Heart right ventricle (tissue), 16 donors: ENCODE data around the gene DENND1A. TPM values are rescaled to one million over a fixed set of nuclear protein-coding genes. Genes with fewer than 3 reads are reported as not detected.

Experiments
- ATAC-seq, 8 donors: fragments of 200-7000 bp; cut with Tn5 transposase; one replicate each; pipeline ENCODE4 v1.9.1; 2020; ENCODE audit warnings: mild to moderate bottlenecking in 8 of 8, moderate library complexity in 8 of 8, moderate number of reproducible peaks in 1 of 8
- DNase-seq, 2 donors: peaks; one replicate each; pipeline ENCODE4 v3.0.0-alpha.2; 2020
- H3K27ac ChIP-seq, 10 donors: fragments of 200-600 bp; sonication (generic) in 2 of 10; one replicate each; pipeline versions ENCODE4 v1.5.0 to v1.8.0; 2020 to 2022; ENCODE audit warnings: mild to moderate bottlenecking in 3 of 10
- H3K27me3 ChIP-seq, 7 donors: fragments of 200-600 bp; one replicate each; pipeline ENCODE4 v1.8.0; 2021 to 2022; ENCODE audit warnings: mild to moderate bottlenecking in 2 of 7
- H3K36me3 ChIP-seq, 9 donors: fragments of 200-600 bp; sonication (generic) in 1 of 9; one replicate each; pipeline versions ENCODE4 v1.5.0 to v1.8.0; 2020 to 2022; ENCODE audit warnings: mild to moderate bottlenecking in 2 of 9
- H3K4me1 ChIP-seq, 9 donors: fragments of 200-600 bp; sonication (generic) in 1 of 9; one replicate each; pipeline versions ENCODE4 v1.5.0 to v1.8.0; 2020 to 2022; ENCODE audit warnings: mild to moderate bottlenecking in 4 of 9
- H3K4me3 ChIP-seq, 10 donors: fragments of 200-600 bp; sonication (generic) in 2 of 10; one replicate each; pipeline versions ENCODE4 v1.5.0 to v1.8.0; 2020 to 2022; ENCODE audit warnings: mild to moderate bottlenecking in 7 of 10, moderate library complexity in 2 of 10
- H3K9me3 ChIP-seq, 11 donors: fragments of 200-600 bp in 10 of 11; sonication (generic) in 2 of 11; one replicate each; pipeline versions ENCODE4 v1.5.0 to v1.8.0; 2013 to 2022; ENCODE audit warnings: mild to moderate bottlenecking in 2 of 11, control low read depth in 1 of 11, moderate library complexity in 1 of 11
- CTCF ChIP-seq, 9 donors: fragments of 200-600 bp; sonication (generic) in 2 of 9; IDR thresholded peaks; one replicate each; pipeline versions ENCODE4 v1.5.0 to v1.8.0; 2021 to 2022; ENCODE audit warnings: antibody characterized with exemption in 9 of 9, mild to moderate bottlenecking in 5 of 9, moderate library complexity in 1 of 9
- WGBS, 2 donors: extraction: QIAGEN DNeasy Blood & Tissue Kit; methylation state at CpG; one replicate each; pipeline ENCODE4 v1.1.7; 2013; ENCODE audit warnings: inconsistent platforms in 1 of 2; 5-methylcytosine and 5-hydroxymethylcytosine counted together
- intact Hi-C, 10 donors: fragments of 100-400 bp; cut with DNase I; formaldehyde crosslinking; loops; one replicate each; pipeline versions ENCODE4 v1.11.1 to v1.14.2; 2022
- polyA plus RNA-seq, 2 donors: library from polyadenylated mRNA; stranded (reverse); fragments of 200-250 nt; gene quantifications; one replicate each; pipeline ENCODE4 v1.2.3, GENCODE V29; 2013
- total RNA-seq, 10 donors: library from RNA; stranded (reverse); fragmentation: NEBNext Ultra II Directional in 3 of 10; extraction: Animal tissue kit (Norgen Biotek cat#: 25700) in 3 of 10; gene quantifications; one replicate each; pipeline versions ENCODE4 v1.2.1 to v1.2.4, GENCODE V29; 2021 to 2023
- donor health status: Arrhythmogenic right ventricular cardiomyopathy.
- donor health status: ischemic (EF 13 %, LVEDD 7.1; RV severe dilation, severe dysfunction).
- donor health status: healthy with polysubstance abuse.
- donor health status: DM: no; HTN: yes; CAD: no.
- donor health status: DM: no; HTN: no; CAD: no.
- donor health status: ischemic (EF 25% LVEDD 6.9; RV normal size, moderate dysfunction).
- donor health status: ischemic (EF 25% LVEDD 5.7; RV mildly dilated, moderate dysfunction).
- donor health status: healthy.
- donor health status: DM: yes; HTN: yes; CAD: no.
- donor health status: Ischemic cardiomyopathy.
- donor health status: ischemic (EF 35%, LVEDD 5.7; RV mildly dilated, moderate dysfunction).
- donor health status: nonischemic (EF 11% LVEDD 7.7; RV severe dilation, severe dysfunction).
- donor health status: DM: yes; HTN: yes; CAD: no.
- donor health status: PGD.
- donor health status: ischemic (EF 29% LVEDD 5.4; RV normal size, mild dysfunction).
- donor health status: nonischemic (EF 23%, LVEDD 6.1; RV moderate dilation, normal function).

The DENND1A gene
- total and polyA plus RNA-seq, 12 donors = 7.3 to 19.6 (median 12.2) TPM

DNA sequence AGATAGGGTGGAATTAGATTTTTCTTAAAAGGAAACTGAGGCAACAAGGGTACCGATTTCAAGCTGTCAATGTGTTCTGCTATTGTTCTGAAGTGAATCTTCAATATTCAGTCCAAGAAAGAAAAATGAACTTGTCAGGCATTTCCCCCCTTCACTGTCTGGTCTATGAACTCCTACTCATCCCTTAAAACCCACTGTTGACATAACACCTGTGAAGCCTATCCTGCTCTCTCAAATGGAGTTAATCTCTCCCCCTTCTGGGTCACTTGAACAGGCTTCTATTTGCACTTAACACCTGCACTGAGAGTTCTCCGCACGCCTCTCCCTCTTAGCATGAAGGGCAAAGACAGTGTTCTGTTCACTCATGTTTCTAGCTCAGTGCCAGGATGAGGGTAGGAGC, 429.6 kb downstream of the DENND1A start:
- no peak overlapping the region for H3K4me3 ChIP-seq
- peaks cover 0 to 5% (median 0%) of the 10 kb centered on the region in 9 donors for H3K4me1 ChIP-seq
- H3K9me3 ChIP-seq = no peaks in the 10 kb centered on the region
- WGBS, 2 donors = 66 to 83% methylated on average over 3 of the region's 3 CpGs
- ATAC-seq (no peak), DNase-seq (no peak)
- no peak overlapping the region for H3K27ac ChIP-seq
- no peaks in the 10 kb centered on the region for H3K27me3 ChIP-seq
- intact Hi-C loops = no loop called here
- no peak for TF ChIP-seq CTCF (IDR thresholded peaks at IDR 0.05)
- H3K36me3 ChIP-seq = no peaks in the 10 kb centered on the region

DNA sequence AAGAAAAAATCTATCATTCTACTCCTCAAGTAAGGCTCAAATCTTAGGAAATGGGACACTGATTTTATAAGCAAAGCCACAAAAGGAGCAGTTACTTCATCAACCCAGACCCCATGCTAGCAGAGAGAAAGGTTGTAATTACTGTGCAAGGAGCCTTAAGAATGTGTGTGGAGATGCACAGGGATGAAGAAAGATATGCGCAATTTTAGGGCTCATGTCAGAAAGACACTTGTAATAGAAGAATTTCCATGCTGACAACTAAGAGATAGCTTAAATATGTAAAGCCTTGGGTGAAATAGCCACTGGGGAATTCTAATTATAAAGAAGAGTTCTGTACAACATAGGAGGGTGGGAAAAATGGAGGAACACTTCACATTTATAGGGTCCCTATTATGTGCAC, 432.1 kb downstream of the DENND1A start:
- H3K4me3 ChIP-seq = no peak overlapping the region
- H3K9me3 ChIP-seq = no peaks in the 10 kb centered on the region
- intact Hi-C loops = no loop called here
- no peak overlapping the region for H3K27ac ChIP-seq
- WGBS, 2 donors = 97 to 98% methylated on average over 1 of the region's 1 CpG
- no peaks in the 10 kb centered on the region for H3K36me3 ChIP-seq
- TF ChIP-seq CTCF (IDR thresholded peaks at IDR 0.05) = no peak
- DNase-seq (no peak), ATAC-seq (no peak)
- H3K4me1 ChIP-seq = no peaks in the 10 kb centered on the region
- H3K27me3 ChIP-seq = no peaks in the 10 kb centered on the region

GRCh38 chr9:123495731-123496130, 434.2 kb downstream of the DENND1A start:
- 94 to 95% methylated on average over 7 of the region's 7 CpGs for WGBS, 2 donors
- Histone ChIP-seq H3K9me3 (no peaks in the 10 kb centered on the region), H3K27ac (no peak overlapping the region), H3K27me3 (no peaks in the 10 kb centered on the region), H3K36me3 (no peaks in the 10 kb centered on the region), H3K4me1 (no peaks in the 10 kb centered on the region), H3K4me3 (no peak overlapping the region)
- DNase-seq = no peak
- ATAC-seq = no peak
- TF ChIP-seq CTCF (IDR thresholded peaks at IDR 0.05) = no peak
- intact Hi-C loops = no loop called here

GRCh38 chr9:123493627-123494026, 436.3 kb downstream of the DENND1A start:
- Histone ChIP-seq H3K27me3 (no peaks in the 10 kb centered on the region), H3K9me3 (no peaks in the 10 kb centered on the region), H3K4me3 (no peak overlapping the region), H3K36me3 (no peaks in the 10 kb centered on the region), H3K4me1 (no peaks in the 10 kb centered on the region), H3K27ac (no peak overlapping the region)
- ATAC-seq (no peak), DNase-seq (no peak)
- intact Hi-C loops = no loop called here
- WGBS, 2 donors = 86 to 87% methylated on average over 8 of the region's 8 CpGs
- TF ChIP-seq CTCF (IDR thresholded peaks at IDR 0.05) = no peak

- DNase-seq = no peak
- Histone ChIP-seq H3K9me3 (no peaks in the 10 kb centered on the region), H3K36me3 (no peaks in the 10 kb centered on the region), H3K4me1 (no peaks in the 10 kb centered on the region), H3K27ac (no peak overlapping the region), H3K4me3 (no peak overlapping the region), H3K27me3 (no peaks in the 10 kb centered on the region)
- 86 to 96% methylated on average over 6 of the region's 6 CpGs for WGBS, 2 donors
- intact Hi-C loops = no loop called here
- no peak for TF ChIP-seq CTCF (IDR thresholded peaks at IDR 0.05)
- ATAC-seq = no peak
Measured at GRCh38 chr9:123490688-123491087, 439.2 kb downstream of the DENND1A start.
